SK-N-SH (cell line): ENCODE data around the gene MACROD2.

Source experiments
- CHD2 ChIP-seq: fragments of 150-350 bp; IDR thresholded peaks from 2 replicates; pipeline ENCODE4 v1.6.1; 2018; ENCODE audit warnings: low read length; ENCODE audit not compliant: partially characterized antibody
- CTCF ChIP-seq: fragments of 200-600 bp; sonication (generic); IDR thresholded peaks from 2 replicates; pipeline ENCODE4 v1.6.1; 2017; ENCODE audit warnings: antibody characterized with exemption, mild to moderate bottlenecking, moderate library complexity
- FOXJ3 ChIP-seq: sonication (generic); formaldehyde crosslinking; IDR thresholded peaks from 2 replicates; pipeline ENCODE4 v1.5.1; 2020; ENCODE audit warnings: mild to moderate bottlenecking, missing genetic modification reagents
- POLR2AphosphoS5 ChIP-seq: IDR thresholded peaks from 2 replicates; pipeline ENCODE4 v1.6.1; 2012; ENCODE audit warnings: low read depth, low read length
- SMC3 ChIP-seq: IDR thresholded peaks from 2 replicates; pipeline ENCODE4 v1.6.1; 2012; ENCODE audit warnings: low read depth, low read length, improper control_type of control experiment
- YY1 ChIP-seq: IDR thresholded peaks from 2 replicates; pipeline ENCODE4 v1.4.0; 2012; ENCODE audit warnings: low read depth, mild to moderate bottlenecking
- TF ChIP-seq, protein P1 (sequence below): IDR thresholded peaks from 2 replicates; pipeline ENCODE4 v1.6.1; 2012; ENCODE audit warnings: mild to moderate bottlenecking, low read depth, low read length, moderate library complexity

- TF ChIP-seq POLR2AphosphoS5 = no peak
- no peak for TF ChIP-seq SMC3
- TF ChIP-seq FOXJ3 (CRISPR knock-in tag) = no peak
- no peak for TF ChIP-seq YY1
- no peak for TF ChIP-seq CTCF
- TF ChIP-seq, protein P1, sequence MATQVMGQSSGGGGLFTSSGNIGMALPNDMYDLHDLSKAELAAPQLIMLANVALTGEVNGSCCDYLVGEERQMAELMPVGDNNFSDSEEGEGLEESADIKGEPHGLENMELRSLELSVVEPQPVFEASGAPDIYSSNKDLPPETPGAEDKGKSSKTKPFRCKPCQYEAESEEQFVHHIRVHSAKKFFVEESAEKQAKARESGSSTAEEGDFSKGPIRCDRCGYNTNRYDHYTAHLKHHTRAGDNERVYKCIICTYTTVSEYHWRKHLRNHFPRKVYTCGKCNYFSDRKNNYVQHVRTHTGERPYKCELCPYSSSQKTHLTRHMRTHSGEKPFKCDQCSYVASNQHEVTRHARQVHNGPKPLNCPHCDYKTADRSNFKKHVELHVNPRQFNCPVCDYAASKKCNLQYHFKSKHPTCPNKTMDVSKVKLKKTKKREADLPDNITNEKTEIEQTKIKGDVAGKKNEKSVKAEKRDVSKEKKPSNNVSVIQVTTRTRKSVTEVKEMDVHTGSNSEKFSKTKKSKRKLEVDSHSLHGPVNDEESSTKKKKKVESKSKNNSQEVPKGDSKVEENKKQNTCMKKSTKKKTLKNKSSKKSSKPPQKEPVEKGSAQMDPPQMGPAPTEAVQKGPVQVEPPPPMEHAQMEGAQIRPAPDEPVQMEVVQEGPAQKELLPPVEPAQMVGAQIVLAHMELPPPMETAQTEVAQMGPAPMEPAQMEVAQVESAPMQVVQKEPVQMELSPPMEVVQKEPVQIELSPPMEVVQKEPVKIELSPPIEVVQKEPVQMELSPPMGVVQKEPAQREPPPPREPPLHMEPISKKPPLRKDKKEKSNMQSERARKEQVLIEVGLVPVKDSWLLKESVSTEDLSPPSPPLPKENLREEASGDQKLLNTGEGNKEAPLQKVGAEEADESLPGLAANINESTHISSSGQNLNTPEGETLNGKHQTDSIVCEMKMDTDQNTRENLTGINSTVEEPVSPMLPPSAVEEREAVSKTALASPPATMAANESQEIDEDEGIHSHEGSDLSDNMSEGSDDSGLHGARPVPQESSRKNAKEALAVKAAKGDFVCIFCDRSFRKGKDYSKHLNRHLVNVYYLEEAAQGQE = no peak
- no peak for TF ChIP-seq CHD2
Measured at GRCh38 chr20:15267935-15268334, 1272.6 kb downstream of the MACROD2 start.
